ENCODE results near the gene AHCYL1. TPM values are rescaled to one million over a fixed set of nuclear protein-coding genes. Genes with fewer than 3 reads are reported as not detected.

Gene AHCYL1
- total and polyA plus RNA-seq, 4 donors: 24.9 to 40.7 (median 30.3) TPM

DNA sequence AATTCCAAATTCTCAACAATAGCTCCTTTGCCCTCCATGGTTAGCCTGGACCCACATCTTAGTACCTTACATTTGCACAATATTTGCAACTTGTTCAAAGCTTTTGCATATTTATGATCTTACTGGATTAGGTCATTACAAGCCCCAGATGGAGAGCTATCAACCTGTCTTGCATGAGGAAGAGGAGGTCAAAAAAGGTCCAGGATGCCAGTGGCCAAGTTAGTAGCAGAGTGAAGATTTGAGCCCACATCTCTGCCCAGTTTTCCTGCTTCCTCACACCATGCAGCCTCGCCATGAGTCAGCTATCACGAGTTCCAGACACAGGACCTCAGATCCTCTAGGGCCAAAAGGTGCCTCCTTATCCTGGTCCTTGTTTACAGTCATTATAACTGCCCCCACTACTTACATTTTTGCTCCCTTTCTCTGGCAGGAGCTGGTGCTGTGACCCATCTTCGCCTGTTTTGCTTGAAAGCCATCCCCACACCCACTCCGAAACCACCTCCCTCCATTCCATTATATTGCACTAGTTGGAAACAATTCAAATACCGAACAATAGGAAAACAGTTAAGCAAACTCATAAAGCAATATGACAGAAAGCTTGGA is 5.0 kb upstream of the AHCYL1 start:
- DNase-seq (ENCODE audit: low spot score): no peak

More for the DNA sequence above, 5.0 kb upstream of the AHCYL1 start:
- H3K27me3 ChIP-seq (ENCODE audit: control insufficient read depth in 4 of 4, insufficient read depth in 4 of 4, low read length in 3 of 4): no peaks in the 10 kb centered on the region
- H3K9ac ChIP-seq (ENCODE audit: low read depth in 1 of 2, low read length in 2 of 2): no peak overlapping the region
- peaks cover 8 to 33% (median 25%) of the 10 kb centered on the region in 4 donors for H3K4me1 ChIP-seq (ENCODE audit: control insufficient read depth in 4 of 4, insufficient read depth in 4 of 4, low read length in 3 of 4)
- H3K9me3 ChIP-seq (ENCODE audit: control insufficient read depth in 4 of 4, low read length in 3 of 4): peaks cover 4 to 7% (median 5%) of the 10 kb centered on the region in 4 donors
- no peak overlapping the region for H3K4me3 ChIP-seq (ENCODE audit: low read depth in 1 of 3, low read length in 3 of 3)
- no peaks in the 10 kb centered on the region for H3K36me3 ChIP-seq (ENCODE audit: control insufficient read depth in 4 of 4, insufficient read depth in 3 of 4, low read depth in 1 of 4, low read length in 3 of 4)
- WGBS: 64% methylated on average over 5 of the region's 5 CpGs
- H3K27ac ChIP-seq (ENCODE audit: low read depth in 1 of 2, low read length in 2 of 2): peak overlapping the region; percentile 23 to 42
- no peak for TF ChIP-seq FOXA1 (IDR thresholded peaks at IDR 0.05)
- TF ChIP-seq FOXA2 (IDR thresholded peaks at IDR 0.05): no peak
- TF ChIP-seq REST (IDR thresholded peaks at IDR 0.05): no peak
- TF ChIP-seq RAD21 (IDR thresholded peaks at IDR 0.05): peak in 1 of 2 donors; percentile 3
- TF ChIP-seq ZBTB33 (IDR thresholded peaks at IDR 0.05): no peak
- TF ChIP-seq EGR1 (IDR thresholded peaks at IDR 0.05; ENCODE audit: low read depth in 2 of 2): no peak
- peak; percentile 79 for TF ChIP-seq NR2F2 (IDR thresholded peaks at IDR 0.05)
- TF ChIP-seq GABPA (IDR thresholded peaks at IDR 0.05 in 1 of 2, conservative IDR thresholded peaks at IDR 0.05 in 1 of 2): no peak
- TF ChIP-seq CTCF (IDR thresholded peaks at IDR 0.05; ENCODE audit: low read depth, low read length, missing input control): no peak
- TF ChIP-seq JUND (IDR thresholded peaks at IDR 0.05): no peak
- TF ChIP-seq, protein P1, sequence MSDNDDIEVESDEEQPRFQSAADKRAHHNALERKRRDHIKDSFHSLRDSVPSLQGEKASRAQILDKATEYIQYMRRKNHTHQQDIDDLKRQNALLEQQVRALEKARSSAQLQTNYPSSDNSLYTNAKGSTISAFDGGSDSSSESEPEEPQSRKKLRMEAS (IDR thresholded peaks at IDR 0.05): no peak
- no peak for TF ChIP-seq HNF4A (conservative IDR thresholded peaks at IDR 0.05)
- TF ChIP-seq, protein P2, sequence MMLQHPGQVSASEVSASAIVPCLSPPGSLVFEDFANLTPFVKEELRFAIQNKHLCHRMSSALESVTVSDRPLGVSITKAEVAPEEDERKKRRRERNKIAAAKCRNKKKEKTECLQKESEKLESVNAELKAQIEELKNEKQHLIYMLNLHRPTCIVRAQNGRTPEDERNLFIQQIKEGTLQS (IDR thresholded peaks at IDR 0.05): no peak
- TF ChIP-seq HNF4G (IDR thresholded peaks at IDR 0.05): no peak
